H1 (cell line): ENCODE measurements around the gene FAM76A. TPM values are rescaled to one million over a fixed set of nuclear protein-coding genes. Genes with fewer than 3 reads are reported as not detected.

Source experiments
- CTCF ChIA-PET: fragments of 300-600 bp; sonication (Branson Sonifier 250); formaldehyde crosslinking; loops from one replicate; lab custom pipeline; 2021; ENCODE audit not compliant: partially characterized antibody; lab: Charles Lee
- POLR2A ChIA-PET: fragments of 300-600 bp; sonication (Branson Sonifier 250); formaldehyde crosslinking; loops from one replicate; lab custom pipeline; 2021; ENCODE audit warnings: inconsistent platforms; ENCODE audit not compliant: partially characterized antibody; lab: Charles Lee
- DNase-seq, 2 experiments: peaks; one replicate each; pipeline versions ENCODE4 v3.0.0 to v3.0.0-alpha.2; 2010 to 2022; ENCODE audit warnings: low spot score in 2 of 2, low read depth in 1 of 2, mixed read lengths in 1 of 2
- FAIRE-seq: peaks from 2 replicates; lab custom pipeline; 2011; peaks lifted over from hg19 to GRCh38; lab: Jason Lieb, UNC
- H2AFZ ChIP-seq: 2 replicates; pipeline ENCODE4 v1.8.1; 2012; ENCODE audit warnings: low read length, inconsistent platforms
- H2AK5ac ChIP-seq: 2 replicates; pipeline ENCODE4 v1.6.1; 2013; ENCODE audit warnings: low read depth, low read length
- H2BK120ac ChIP-seq: replicated peaks from 2 replicates; pipeline ENCODE3; 2013; ENCODE audit warnings: low read depth, low read length, inconsistent platforms
- H2BK12ac ChIP-seq: 2 replicates; pipeline ENCODE4 v1.6.1; 2013; ENCODE audit warnings: low read depth, low read length
- H2BK15ac ChIP-seq: 2 replicates; pipeline ENCODE4 v1.6.1; 2013; ENCODE audit warnings: low read length
- H2BK20ac ChIP-seq: 2 replicates; pipeline ENCODE4 v1.6.1; 2013; ENCODE audit warnings: low read length
- H2BK5ac ChIP-seq: 2 replicates; pipeline ENCODE4 v1.6.1; 2013; ENCODE audit warnings: low read depth, low read length
- H3K14ac ChIP-seq: 2 replicates; pipeline ENCODE4 v1.6.1; 2013; ENCODE audit warnings: inconsistent platforms; ENCODE audit not compliant: insufficient read length
- H3K18ac ChIP-seq: 2 replicates; pipeline ENCODE4 v1.6.1; 2013; ENCODE audit warnings: low read length; ENCODE audit errors: extremely low read depth
- H3K23ac ChIP-seq: 2 replicates; pipeline ENCODE4 v1.6.1; 2013; ENCODE audit warnings: inconsistent platforms; ENCODE audit not compliant: insufficient read length
- H3K23me2 ChIP-seq: 2 replicates; pipeline ENCODE4 v1.6.1; 2013; ENCODE audit warnings: low read depth, low read length
- H3K27ac ChIP-seq: 2 replicates; pipeline ENCODE4 v1.6.1; 2011; ENCODE audit warnings: low read depth, low read length, inconsistent platforms
- H3K27me3 ChIP-seq, 4 experiments: replicated peaks in 1 of 4; 1 replicate in 1 of 4; 2 replicates in 3 of 4; pipeline versions ENCODE4 v1.6.1 to v1.8.1; 2011 to 2013; ENCODE audit warnings: low read length in 3 of 4, mild to moderate bottlenecking in 3 of 4, inconsistent platforms in 2 of 4, mixed read lengths in 2 of 4, moderate library complexity in 1 of 4; ENCODE audit not compliant: control insufficient read depth in 3 of 4, insufficient read depth in 3 of 4; ENCODE audit errors: extremely low read depth in 1 of 4
- H3K36me3 ChIP-seq, 4 experiments: 2 replicates each; pipeline versions ENCODE4 v1.6.1 to v1.8.1; 2011 to 2013; ENCODE audit warnings: mild to moderate bottlenecking in 4 of 4, low read length in 3 of 4, moderate library complexity in 2 of 4, control low read depth in 1 of 4, inconsistent platforms in 1 of 4; ENCODE audit not compliant: insufficient read depth in 4 of 4, control insufficient read depth in 2 of 4
- H3K4ac ChIP-seq: replicated peaks from 2 replicates; pipeline ENCODE3; 2013; ENCODE audit warnings: low read length, low read depth, mixed read lengths, inconsistent platforms; ENCODE audit not compliant: insufficient read length
- H3K4me1 ChIP-seq, 4 experiments: replicated peaks in 1 of 4; 1 replicate in 1 of 4; 2 replicates in 3 of 4; pipeline versions ENCODE4 v1.6.1 to v1.8.1; 2011 to 2013; ENCODE audit warnings: low read length in 3 of 4, inconsistent platforms in 2 of 4, mixed read lengths in 1 of 4; ENCODE audit not compliant: insufficient read depth in 4 of 4, control insufficient read depth in 3 of 4
- H3K4me2 ChIP-seq, 2 experiments: 2 replicates each; pipeline versions ENCODE4 v1.6.1 to v1.8.1; 2011 to 2013; ENCODE audit warnings: low read depth in 2 of 2, low read length in 2 of 2, control low read depth in 1 of 2, inconsistent platforms in 1 of 2, mild to moderate bottlenecking in 1 of 2; ENCODE audit not compliant: insufficient read depth in 1 of 2
- H3K4me3 ChIP-seq, 4 experiments: fragments of 200-600, 300-600 bp in 1 of 4; sonication (generic), shearing (Covaris generic), sonication (Bioruptor Twin) in 1 of 4; 2 replicates each; pipeline versions ENCODE4 v1.5.1 to v1.8.1; 2011 to 2016; ENCODE audit warnings: low read length in 4 of 4, low read depth in 3 of 4, control low read depth in 2 of 4, inconsistent platforms in 2 of 4, mild to moderate bottlenecking in 2 of 4, mixed read lengths in 1 of 4, moderate library complexity in 1 of 4; ENCODE audit not compliant: insufficient read depth in 2 of 4; ENCODE audit errors: extremely low read depth in 1 of 4
- H3K56ac ChIP-seq: replicated peaks from 2 replicates; pipeline ENCODE3; 2013; ENCODE audit warnings: low read depth, mild to moderate bottlenecking, mixed read lengths, low read length, inconsistent platforms; ENCODE audit not compliant: insufficient read length
- H3K79me1 ChIP-seq: 2 replicates; pipeline ENCODE4 v1.6.1; 2013; ENCODE audit warnings: low read depth, low read length, control low read depth
- H3K79me2 ChIP-seq, 2 experiments: 2 replicates each; pipeline versions ENCODE4 v1.6.1 to v1.8.1; 2012 to 2013; ENCODE audit warnings: low read length in 2 of 2, mild to moderate bottlenecking in 2 of 2, inconsistent platforms in 1 of 2; ENCODE audit not compliant: insufficient read depth in 2 of 2, control insufficient read depth in 1 of 2
- H3K9ac ChIP-seq, 4 experiments: replicated peaks in 1 of 4; 1 replicate in 1 of 4; 2 replicates in 3 of 4; pipeline versions ENCODE4 v1.6.1 to v1.8.1; 2011 to 2013; ENCODE audit warnings: low read depth in 3 of 4, low read length in 3 of 4, control low read depth in 2 of 4, mild to moderate bottlenecking in 2 of 4, moderate library complexity in 2 of 4, inconsistent platforms in 1 of 4; ENCODE audit errors: extremely low read depth in 1 of 4
- H3K9me3 ChIP-seq, 2 experiments: 2 replicates each; pipeline versions ENCODE4 v1.6.1 to v1.8.1; 2012 to 2013; ENCODE audit warnings: mild to moderate bottlenecking in 2 of 2, moderate library complexity in 2 of 2, control low read depth in 1 of 2, inconsistent platforms in 1 of 2, low read depth in 1 of 2, low read length in 1 of 2, mixed read lengths in 1 of 2; ENCODE audit not compliant: insufficient read depth in 2 of 2
- H4K20me1 ChIP-seq, 2 experiments: replicated peaks in 1 of 2; 2 replicates each; pipeline versions ENCODE3 to v1.8.1; 2011 to 2013; ENCODE audit warnings: inconsistent platforms in 2 of 2, low read length in 2 of 2, mild to moderate bottlenecking in 1 of 2; ENCODE audit not compliant: insufficient read depth in 2 of 2, control insufficient read depth in 1 of 2
- H4K5ac ChIP-seq: 2 replicates; pipeline ENCODE4 v1.6.1; 2013; ENCODE audit warnings: low read length, low read depth, mixed read lengths, inconsistent platforms; ENCODE audit not compliant: insufficient read length
- H4K8ac ChIP-seq: 2 replicates; pipeline ENCODE4 v1.8.0; 2013; ENCODE audit warnings: mild to moderate bottlenecking, moderate library complexity, low read length, inconsistent platforms; ENCODE audit not compliant: insufficient read depth; ENCODE audit errors: extremely low read depth
- H4K91ac ChIP-seq: replicated peaks from 2 replicates; pipeline ENCODE3; 2013; ENCODE audit warnings: low read length, mixed read lengths, inconsistent platforms; ENCODE audit not compliant: insufficient read length
- TCF12 ChIP-seq: IDR thresholded peaks from 2 replicates; pipeline ENCODE4 v1.6.1; 2011; ENCODE audit warnings: low read depth, mild to moderate bottlenecking, low read length
- WGBS, 2 experiments: shearing (Covaris generic) in 1 of 2; methylation state at CpG; one replicate each; pipeline versions ENCODE4 v1.1.6 to v1.1.7; 2013 to 2015; ENCODE audit warnings: low lambda C conversion rate in 2 of 2, mixed read lengths in 2 of 2, inconsistent platforms in 1 of 2, low coverage in 1 of 2, missing lambda C conversion rate in 1 of 2; ENCODE audit not compliant: insufficient replicate concordance in 2 of 2, insufficient coverage in 1 of 2, insufficient read length in 1 of 2; ENCODE audit errors: extremely low coverage in 1 of 2, missing lambda C conversion rate in 1 of 2; 5-methylcytosine and 5-hydroxymethylcytosine counted together
- polyA plus RNA-seq, 7 experiments: library from polyadenylated mRNA; depleted of rRNA in 3 of 7; stranded (reverse) in 5 of 7; unstranded in 2 of 7; fragments of >200 nt in 5 of 7; fragments of 200-250 nt in 2 of 7; gene quantifications; 1 replicate in 5 of 7; 2 replicates in 1 of 7; 4 replicates in 1 of 7; pipeline versions ENCODE4 v1.2.1 to v1.2.3, GENCODE V29; 2011 to 2013; ENCODE audit warnings: missing spikeins in 2 of 7, mixed read lengths in 2 of 7
- total RNA-seq: library from RNA; stranded (reverse); fragmentation: NEBNext Ultra II Directional; extraction: Animal tissue kit (Norgen Biotek cat#: 25700); gene quantifications from 2 replicates; pipeline ENCODE4 v1.2.1, GENCODE V29; 2021

The FAM76A gene
- total and polyA plus RNA-seq, 2 of the 8 experiments (the other 6 are each of a cell fraction or from before 2014, with no cell fraction given): 3.4 to 16.2 TPM

DNA sequence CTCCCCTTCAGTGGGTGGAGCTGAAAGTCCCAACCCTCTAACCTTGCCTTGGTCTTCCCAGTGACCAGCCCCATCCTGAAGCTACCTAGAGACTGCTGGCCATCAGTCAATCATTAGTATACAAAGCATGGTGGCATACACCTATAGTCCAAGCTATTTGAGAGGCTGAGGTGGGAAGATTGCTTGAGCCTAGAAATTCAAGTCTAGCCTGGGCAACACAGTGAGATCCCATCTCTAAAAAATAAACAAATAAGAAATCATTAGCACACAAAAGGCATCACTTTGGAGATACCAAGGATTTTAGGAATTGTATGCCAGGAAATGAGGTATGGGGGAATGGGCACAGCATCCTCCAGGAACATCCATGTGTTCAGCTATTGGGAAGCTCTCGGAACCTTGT lies 49.4 kb upstream of the FAM76A start:
- Histone ChIP-seq H3K56ac (no peak overlapping the region), H4K5ac (no peak overlapping the region), H3K27ac (no peak overlapping the region), H2BK20ac (no peak overlapping the region), H3K36me3 (peaks cover 0 to 4% (median 0%) of the 10 kb centered on the region in 4 experiments; a peak in 1 of 8 replicates), H3K14ac (no peak overlapping the region), H4K91ac (no peak overlapping the region), H3K27me3 (no peaks in the 10 kb centered on the region), H2BK12ac (no peak overlapping the region), H3K4ac (no peak overlapping the region), H4K20me1 (no peaks in the 10 kb centered on the region), H3K9ac (no peak overlapping the region), H2BK5ac (no peak overlapping the region), H3K4me2 (no peak overlapping the region), H3K79me2 (no peaks in the 10 kb centered on the region), H2AK5ac (no peak overlapping the region), H3K4me3 (no peak overlapping the region), H3K23ac (no peak overlapping the region), H2BK15ac (no peak overlapping the region), H2AFZ (no peak overlapping the region), H2BK120ac (no peak overlapping the region), H3K18ac (no peak overlapping the region), H3K4me1 (peaks cover 2 to 9% (median 6%) of the 10 kb centered on the region in 4 experiments; a peak in 5 of 7 replicates), H3K79me1 (no peaks in the 10 kb centered on the region), H3K23me2 (no peaks in the 10 kb centered on the region), H3K9me3 (peaks cover 10 to 12% of the 10 kb centered on the region in 2 experiments), H4K8ac (no peak overlapping the region)
- DNase-seq: no peak
- no peak for FAIRE-seq
- ChIA-PET POLR2A (no interaction called here), CTCF (interaction anchor here (0.6 to 1.0 kb wide), 3 partner anchors 14 to 108 kb away, joined by 3 to 5 read pairs (median 5); no protein-coding TSS in a partner anchor)
- 83% methylated on average over 1 of the region's 1 CpG; no CpG with 5 or more reads in 1 of the 2 experiments for WGBS, 2 experiments
- no peak for TF ChIP-seq TCF12
